GM21360 (cell line): ENCODE data around the gene IP6K2.
"Not testable (repeated sequence)": the region's sequence is repeated elsewhere in the genome, so short reads cannot be mapped to it uniquely, and the experiment has no call there.

Experiments used
- ATAC-seq: cut with Tn5 transposase; IDR thresholded peaks from one replicate; pipeline ENCODE4 v1.9.1; 2021; ENCODE audit warnings: mild to moderate bottlenecking, moderate library complexity; ENCODE audit not compliant: unreplicated experiment

IP6K2 gene

GRCh38 chr3:48733752-48734518 is 16.9 kb upstream of the IP6K2 start:
- ATAC-seq = not testable (repeated sequence)

GRCh38 chr3:48727511-48727910 is 10.5 kb upstream of the IP6K2 start:
- ATAC-seq = no peak

DNA sequence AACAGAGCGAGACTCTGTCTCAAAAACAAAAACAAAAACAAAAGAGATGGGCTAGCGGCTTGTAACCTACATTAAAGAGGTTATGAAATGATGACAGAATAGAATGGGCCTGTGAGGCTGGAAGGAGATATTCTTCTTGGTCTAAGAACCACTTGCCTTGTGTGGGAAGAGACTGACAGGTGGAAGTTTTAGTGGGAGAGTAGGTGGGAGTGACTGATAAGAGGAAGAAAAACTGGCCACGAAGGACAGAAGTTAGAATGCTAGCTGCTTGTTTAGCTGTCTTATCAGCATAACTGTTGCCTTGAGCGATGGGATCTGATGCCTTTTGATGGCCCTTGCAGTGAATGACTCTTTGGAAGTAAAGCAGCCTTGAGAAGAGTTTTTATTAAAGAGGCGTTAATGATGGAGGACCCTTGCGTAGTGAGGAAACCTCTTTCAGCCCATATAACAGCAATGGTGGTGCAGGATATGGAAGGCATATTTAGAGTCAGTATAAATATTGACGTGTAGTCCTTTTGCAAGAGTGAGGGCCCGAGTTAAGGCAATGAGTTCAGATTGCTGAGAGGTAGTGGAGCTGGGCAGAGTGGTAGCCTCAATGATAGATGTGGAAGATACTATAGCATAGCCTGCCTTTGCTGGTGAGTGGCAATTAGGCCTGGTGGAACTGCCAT is 8.3 kb upstream of the IP6K2 start:
- ATAC-seq = not testable (repeated sequence)

- ATAC-seq = no peak
These were observed 6.7 kb upstream of the IP6K2 start for GRCh38 chr3:48723725-48724124.

GRCh38 chr3:48723293-48723692 is 6.3 kb upstream of the IP6K2 start:
- not testable (repeated sequence) for ATAC-seq

GRCh38 chr3:48716508-48716981 is 476 bp downstream of the IP6K2 start:
- ATAC-seq = no peak

DNA sequence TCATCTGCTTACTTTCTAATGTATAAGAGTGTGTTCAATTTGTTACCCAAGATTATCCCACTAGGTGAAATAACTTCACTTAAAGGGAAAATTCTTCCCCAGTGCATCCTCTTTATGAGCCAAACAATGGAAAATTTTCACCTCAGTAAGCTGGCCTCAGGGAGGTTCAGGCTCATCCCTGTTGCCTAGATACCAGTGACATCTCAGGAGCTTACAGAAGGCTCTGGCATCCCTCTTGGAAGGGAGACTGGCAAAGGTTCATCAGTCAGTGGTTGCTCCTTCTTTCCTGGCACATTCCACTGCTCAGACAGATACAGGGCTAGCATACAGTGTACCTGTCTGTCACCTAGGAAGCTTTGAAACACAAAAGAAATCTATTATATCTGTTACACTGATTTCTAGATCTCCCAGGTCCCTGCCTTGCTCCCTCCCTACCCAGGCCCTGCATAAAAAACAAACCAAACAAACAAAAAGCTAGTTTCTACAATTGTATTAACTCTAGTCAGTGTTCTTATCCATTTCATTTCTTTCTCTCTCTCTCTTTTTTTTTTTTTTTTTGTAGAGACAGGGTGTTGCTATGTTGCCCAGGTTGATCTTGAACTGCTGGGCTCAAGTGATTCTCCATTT is 1.7 kb downstream of the IP6K2 start:
- ATAC-seq = no peak

DNA sequence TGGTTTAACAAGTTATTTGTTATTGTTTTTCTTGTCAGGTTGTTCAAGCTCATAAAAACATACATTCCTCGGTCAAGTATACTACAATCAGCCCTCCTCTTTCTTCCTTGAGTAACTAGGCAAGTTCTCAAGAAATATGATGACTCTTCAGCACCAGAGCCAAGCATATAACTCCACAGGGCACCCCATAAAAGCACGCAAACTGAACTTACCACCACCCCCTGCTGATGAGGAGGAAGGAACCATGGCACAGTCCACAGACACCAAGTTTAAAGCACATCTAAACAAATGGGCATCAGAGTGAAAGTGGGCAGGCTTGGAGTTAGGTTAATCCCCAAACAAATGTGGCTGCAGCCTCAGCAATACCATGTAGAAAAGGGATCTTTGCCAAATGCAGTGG is 5.3 kb downstream of the IP6K2 start:
- ATAC-seq = no peak

- ATAC-seq = no peak
These were observed 8.0 kb downstream of the IP6K2 start for GRCh38 chr3:48709051-48709461.

DNA sequence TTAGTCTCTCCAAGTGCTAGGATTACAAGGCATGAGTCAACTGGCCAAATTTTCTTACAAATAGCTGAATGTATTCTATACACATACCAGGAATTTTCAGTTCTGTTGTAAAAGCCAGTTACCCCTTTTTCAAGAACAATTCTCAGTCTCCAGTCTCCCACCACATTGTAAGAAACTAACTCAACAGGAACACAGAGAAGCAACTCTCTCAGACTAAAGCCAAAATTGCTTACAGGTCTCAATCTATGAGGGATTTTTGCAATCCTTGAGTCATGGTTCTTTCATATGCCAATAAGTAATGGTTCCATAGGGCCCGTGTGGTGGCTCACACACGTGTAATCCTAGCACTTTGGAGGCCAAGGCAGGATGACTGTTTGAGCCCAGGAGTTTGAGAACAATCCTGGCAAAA is 8.5 kb downstream of the IP6K2 start:
- ATAC-seq = no peak

DNA sequence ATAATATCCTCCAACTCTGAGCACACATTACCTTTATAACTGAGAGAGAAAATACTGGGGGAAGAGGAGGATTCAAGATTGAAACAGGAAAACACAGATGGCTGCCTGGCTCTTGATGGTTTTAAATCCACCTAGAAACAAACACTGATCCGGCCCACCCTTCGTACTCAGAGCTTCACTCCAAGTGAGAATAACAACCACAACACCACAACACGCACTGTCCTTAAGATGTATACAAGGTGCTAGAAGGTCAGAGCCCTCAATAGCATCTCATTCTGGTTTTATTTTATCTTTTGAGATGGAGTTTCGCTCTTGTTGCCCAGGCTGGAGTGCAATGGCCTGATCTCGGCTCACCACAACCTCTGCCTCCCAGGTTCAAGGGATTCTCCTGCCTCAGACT is 9.9 kb downstream of the IP6K2 start:
- no peak for ATAC-seq

DNA sequence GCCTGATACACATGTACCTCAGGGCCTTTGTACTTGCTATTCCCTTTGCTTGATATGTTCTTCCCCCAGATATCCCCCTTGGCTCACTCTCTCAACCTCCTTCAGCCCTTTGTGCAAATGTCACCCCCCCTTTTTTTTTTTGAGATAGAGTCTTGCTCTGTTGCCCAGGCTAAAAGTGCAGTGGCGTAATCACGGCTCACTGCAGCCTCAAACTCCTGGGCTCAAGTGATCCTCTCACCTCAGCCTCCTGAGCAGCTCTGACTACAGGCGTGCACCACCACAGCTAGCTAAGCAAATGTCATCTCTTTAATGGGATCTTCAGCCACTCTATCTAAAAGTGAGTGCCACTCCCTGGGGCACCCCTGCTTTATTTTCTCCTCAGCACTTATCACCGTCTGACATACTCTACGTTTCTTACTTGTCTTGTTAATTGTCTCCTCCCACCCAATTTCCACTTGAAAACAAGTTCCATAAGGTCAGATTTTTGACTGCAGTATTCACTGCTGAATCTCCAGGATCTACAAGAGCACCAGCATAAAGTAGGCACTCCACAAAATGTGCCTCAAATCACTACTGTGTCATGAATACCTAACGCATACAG is 14.6 kb downstream of the IP6K2 start:
- ATAC-seq = no peak

- no peak for ATAC-seq
These were observed 16.2 kb downstream of the IP6K2 start for GRCh38 chr3:48700731-48701405.

- ATAC-seq = no peak
These were observed 18.1 kb downstream of the IP6K2 start for GRCh38 chr3:48698891-48699290.

- ATAC-seq = no peak
These were observed 19.1 kb downstream of the IP6K2 start for GRCh38 chr3:48697952-48698351.

DNA sequence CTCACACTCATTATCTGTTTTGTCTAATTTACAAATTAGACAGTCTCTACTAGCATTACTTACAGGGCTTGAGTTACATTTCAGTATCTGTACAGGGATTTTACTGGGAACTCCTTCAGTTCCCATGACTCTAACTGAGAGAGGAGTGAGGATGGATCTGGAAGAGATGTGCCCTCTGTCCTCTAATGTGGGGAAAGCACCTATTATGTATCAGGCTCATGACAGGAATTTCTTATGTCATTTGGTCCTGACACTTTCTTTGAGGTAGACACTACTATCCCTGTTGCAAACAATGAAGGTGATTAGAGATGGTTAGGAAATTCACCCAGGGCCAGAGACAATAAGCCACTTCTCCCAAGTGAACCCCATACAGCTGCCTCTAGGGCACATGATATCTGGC is 20.4 kb downstream of the IP6K2 start:
- ATAC-seq = no peak

DNA sequence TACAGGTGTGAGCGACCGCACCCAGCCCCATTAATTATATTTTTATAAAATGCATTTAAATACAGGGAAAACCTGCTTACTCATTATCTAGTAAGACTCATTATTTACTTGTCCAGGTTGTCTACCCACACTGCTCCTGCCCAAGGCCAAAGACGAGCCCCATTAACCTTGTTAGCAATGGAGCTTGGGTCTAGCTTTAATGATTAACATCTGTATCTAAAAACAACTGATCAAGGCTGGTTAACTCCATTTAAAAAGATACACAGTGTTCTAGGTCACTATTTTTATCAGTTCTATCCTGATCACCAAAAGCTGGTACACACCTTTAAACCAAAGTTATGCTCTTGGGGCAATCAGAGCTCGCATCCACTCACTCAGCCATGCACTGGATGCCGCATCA is 20.9 kb downstream of the IP6K2 start:
- ATAC-seq = no peak

DNA sequence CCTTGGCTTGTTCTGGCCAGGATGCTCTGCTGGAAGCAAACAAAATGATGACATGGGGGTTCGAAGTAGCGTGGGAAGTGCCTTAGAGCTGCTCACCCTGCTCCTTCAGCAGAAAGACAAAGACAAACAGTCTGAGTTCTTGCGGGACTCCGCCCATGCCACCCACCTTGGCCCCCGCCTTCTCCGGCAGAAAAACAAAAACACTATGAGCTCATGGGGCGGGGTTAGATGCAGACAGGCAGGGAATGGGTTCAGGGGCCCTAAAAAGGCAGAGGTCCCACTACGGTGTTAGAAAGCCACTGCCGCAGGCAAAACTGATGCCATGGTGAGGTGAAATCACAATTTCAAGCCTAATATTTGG is 21.6 kb downstream of the IP6K2 start:
- no peak for ATAC-seq

DNA sequence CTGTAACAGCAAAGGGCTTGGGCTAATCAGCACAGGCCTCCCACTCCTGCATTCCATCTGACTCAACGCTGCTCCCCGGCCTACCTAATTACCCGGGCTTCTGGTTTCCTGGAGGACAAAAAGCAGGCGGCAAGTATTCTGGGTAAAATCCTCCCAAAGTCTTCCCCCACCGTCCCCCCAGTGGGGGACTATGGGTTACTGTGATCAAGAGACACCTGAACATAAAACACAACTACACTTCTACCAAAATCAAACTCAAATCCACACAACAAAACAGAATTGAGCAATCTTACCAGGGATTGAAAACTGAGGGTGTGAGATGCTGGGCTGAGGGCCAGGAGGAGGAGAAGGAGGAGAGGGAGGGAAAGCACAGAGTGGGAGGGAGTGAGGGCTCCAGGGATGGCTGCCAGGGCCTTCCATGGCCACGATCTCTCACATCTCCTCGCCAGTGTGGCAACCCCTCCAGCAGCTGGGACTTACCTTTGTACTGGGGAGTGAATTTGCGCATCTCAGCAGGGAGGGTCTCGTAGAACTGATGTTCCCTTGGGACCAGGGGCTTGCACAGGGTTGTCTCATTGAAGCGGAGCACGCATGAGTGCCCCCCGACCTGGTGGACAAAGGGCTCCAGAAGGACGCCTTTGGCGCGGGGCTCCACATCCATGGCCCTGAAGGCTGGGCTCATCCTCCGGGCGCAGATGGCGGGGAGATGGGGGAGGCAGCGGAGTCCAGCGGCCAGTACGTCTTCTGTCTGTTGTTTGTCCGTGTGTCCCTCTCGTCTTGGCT is 22.2 kb downstream of the IP6K2 start:
- no peak for ATAC-seq

DNA sequence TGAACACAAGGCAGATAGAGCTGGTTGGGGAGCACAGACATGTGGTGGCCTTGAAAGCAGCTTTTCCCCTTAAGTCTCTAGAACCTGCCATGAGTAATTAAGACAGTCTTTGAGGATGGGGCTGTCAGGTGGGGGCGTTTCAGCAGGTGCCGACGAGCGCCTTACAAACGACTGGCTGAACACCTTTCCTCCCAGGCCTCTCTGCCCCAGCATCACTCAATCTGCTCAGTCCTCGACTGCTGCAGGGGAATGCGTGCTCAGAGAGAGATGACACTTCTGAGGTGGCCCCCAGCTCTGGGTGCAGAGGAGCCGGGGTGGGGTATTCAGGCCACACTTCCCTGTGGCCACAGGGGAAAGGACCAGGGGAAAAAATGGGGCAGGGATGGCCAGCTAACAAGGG is 23.2 kb downstream of the IP6K2 start:
- ATAC-seq = no peak
